Type B pancreatic cell (in vitro differentiated cells): Measurements from ENCODE around the gene HACD1. TPM values are rescaled to one million over a fixed set of nuclear protein-coding genes. Genes with fewer than 3 reads are reported as not detected.

Experiments
- DNase-seq: peaks from one replicate; pipeline ENCODE4 v3.0.0; 2021; ENCODE audit warnings: mixed read lengths; ENCODE audit not compliant: unreplicated experiment; ENCODE audit errors: extremely low spot score
- H3K27ac Mint-ChIP-seq: 2 replicates; pipeline ENCODE4 v1.8.0; 2021; ENCODE audit warnings: mild to moderate bottlenecking, mixed read lengths
- H3K27me3 Mint-ChIP-seq: 2 replicates; pipeline ENCODE4 v1.8.0; 2021; ENCODE audit warnings: mixed read lengths
- H3K36me3 Mint-ChIP-seq: 2 replicates; pipeline ENCODE4 v1.8.0; 2021; ENCODE audit warnings: mixed read lengths
- H3K4me1 Mint-ChIP-seq: one replicate; pipeline ENCODE4 v1.8.0; 2021; ENCODE audit warnings: mixed read lengths; ENCODE audit not compliant: unreplicated experiment
- H3K4me3 Mint-ChIP-seq: 2 replicates; pipeline ENCODE4 v1.8.0; 2021; ENCODE audit warnings: mild to moderate bottlenecking, mixed read lengths
- H3K9me3 Mint-ChIP-seq: 2 replicates; pipeline ENCODE4 v1.8.0; 2021; ENCODE audit warnings: mixed read lengths
- total RNA-seq: library from RNA; stranded (reverse); gene quantifications from 2 replicates; pipeline ENCODE4 v1.2.1, GENCODE V29; 2021; ENCODE audit warnings: low replicate concordance
- TF ChIP-seq, protein P1 (sequence below): fragments of 200-600 bp; sonication (generic); conservative IDR thresholded peaks from 2 replicates; pipeline ENCODE4 v1.5.0; 2021; ENCODE audit warnings: antibody characterized with exemption, mild to moderate bottlenecking

The HACD1 gene
- total RNA-seq, 1 donor from 2014 or later: 16.4 TPM

GRCh38 chr10:17548770-17549169, 68.4 kb downstream of the HACD1 start:
- Mint-ChIP-seq H3K36me3 (no peaks in the 10 kb centered on the region), H3K9me3 (no peaks in the 10 kb centered on the region), H3K4me1 (peaks cover 11% of the 10 kb centered on the region), H3K27ac (no peak overlapping the region), H3K27me3 (no peaks in the 10 kb centered on the region), H3K4me3 (no peak overlapping the region)
- DNase-seq: no peak
- TF ChIP-seq, protein P1, sequence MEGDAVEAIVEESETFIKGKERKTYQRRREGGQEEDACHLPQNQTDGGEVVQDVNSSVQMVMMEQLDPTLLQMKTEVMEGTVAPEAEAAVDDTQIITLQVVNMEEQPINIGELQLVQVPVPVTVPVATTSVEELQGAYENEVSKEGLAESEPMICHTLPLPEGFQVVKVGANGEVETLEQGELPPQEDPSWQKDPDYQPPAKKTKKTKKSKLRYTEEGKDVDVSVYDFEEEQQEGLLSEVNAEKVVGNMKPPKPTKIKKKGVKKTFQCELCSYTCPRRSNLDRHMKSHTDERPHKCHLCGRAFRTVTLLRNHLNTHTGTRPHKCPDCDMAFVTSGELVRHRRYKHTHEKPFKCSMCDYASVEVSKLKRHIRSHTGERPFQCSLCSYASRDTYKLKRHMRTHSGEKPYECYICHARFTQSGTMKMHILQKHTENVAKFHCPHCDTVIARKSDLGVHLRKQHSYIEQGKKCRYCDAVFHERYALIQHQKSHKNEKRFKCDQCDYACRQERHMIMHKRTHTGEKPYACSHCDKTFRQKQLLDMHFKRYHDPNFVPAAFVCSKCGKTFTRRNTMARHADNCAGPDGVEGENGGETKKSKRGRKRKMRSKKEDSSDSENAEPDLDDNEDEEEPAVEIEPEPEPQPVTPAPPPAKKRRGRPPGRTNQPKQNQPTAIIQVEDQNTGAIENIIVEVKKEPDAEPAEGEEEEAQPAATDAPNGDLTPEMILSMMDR: no peak

GRCh38 chr10:17548162-17548561, 69.0 kb downstream of the HACD1 start:
- Mint-ChIP-seq H3K4me1 (peaks cover 11% of the 10 kb centered on the region), H3K36me3 (no peaks in the 10 kb centered on the region), H3K9me3 (no peaks in the 10 kb centered on the region), H3K27me3 (no peaks in the 10 kb centered on the region), H3K27ac (no peak overlapping the region), H3K4me3 (no peak overlapping the region)
- TF ChIP-seq, protein P1: no peak
- DNase-seq: no peak

DNA sequence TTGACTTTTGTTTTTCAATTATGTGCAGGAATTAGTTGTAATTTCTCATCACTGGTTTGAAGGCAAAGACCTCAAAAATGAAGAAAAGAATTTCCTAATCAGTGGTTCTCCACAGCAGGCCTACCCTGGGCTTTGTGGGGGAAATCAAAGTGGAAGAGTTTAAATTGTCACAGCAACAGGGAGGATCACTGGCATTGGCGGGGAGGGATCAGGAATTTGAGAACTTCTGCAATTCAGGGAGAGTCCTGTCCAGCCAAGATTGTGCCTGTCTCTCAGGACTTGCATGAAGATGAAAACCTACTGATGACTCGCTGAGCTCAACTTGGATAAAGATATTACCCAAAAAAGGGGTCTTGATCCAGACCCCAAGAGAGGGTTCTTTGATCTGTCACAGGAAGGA, 70.1 kb downstream of the HACD1 start:
- Mint-ChIP-seq H3K4me3 (no peak overlapping the region), H3K36me3 (no peaks in the 10 kb centered on the region), H3K9me3 (no peaks in the 10 kb centered on the region), H3K4me1 (peaks cover 11% of the 10 kb centered on the region), H3K27me3 (no peaks in the 10 kb centered on the region), H3K27ac (no peak overlapping the region)
- TF ChIP-seq, protein P1: no peak
- no peak for DNase-seq

- no peaks in the 10 kb centered on the region for H3K36me3 Mint-ChIP-seq
- no peak for DNase-seq
- no peak overlapping the region for H3K27ac Mint-ChIP-seq
- no peaks in the 10 kb centered on the region for H3K27me3 Mint-ChIP-seq
- no peaks in the 10 kb centered on the region for H3K9me3 Mint-ChIP-seq
- peaks cover 6% of the 10 kb centered on the region for H3K4me1 Mint-ChIP-seq
- no peak overlapping the region for H3K4me3 Mint-ChIP-seq
- TF ChIP-seq, protein P1: no peak
These were observed 72.7 kb downstream of the HACD1 start for GRCh38 chr10:17544465-17544864.

Other genes starting within 250 kb of the HACD1 start
- 1.0 and 1.8 TPM in 2 replicates for gene ST8SIA6, start 162.8 kb downstream of the HACD1 start, total RNA-seq
- 22.2 and 26.3 TPM in 2 replicates for gene STAM, start 26.8 kb upstream of the HACD1 start, total RNA-seq
- 11.6 and 14.7 TPM in 2 replicates for gene TMEM236, start 134.8 kb upstream of the HACD1 start, total RNA-seq
- gene MRC1, start 192.0 kb upstream of the HACD1 start, total RNA-seq: 0.74 and 0.80 TPM in 2 replicates